Peyer's patch (tissue), 4 donors: Measurements from ENCODE around the gene RTP5.

ENCODE experiments used
- POLR2A ChIP-seq, 2 donors: fragments of 450-650 bp; IDR thresholded peaks; one replicate each; pipeline ENCODE4 v1.5.1; 2017; ENCODE audit warnings: antibody characterized with exemption in 2 of 2, mild to moderate bottlenecking in 2 of 2, moderate library complexity in 2 of 2
- TF ChIP-seq, protein P1 (sequence below), 6 experiments: fragments of 450-650 bp in 4 of 6; fragments of 200-600 bp in 2 of 6; sonication (generic) in 1 of 6; IDR thresholded peaks; one replicate each; pipeline ENCODE4 v1.5.1; 2017 to 2019; ENCODE audit warnings: antibody characterized with exemption in 6 of 6, mild to moderate bottlenecking in 3 of 6, moderate library complexity in 1 of 6

DNA sequence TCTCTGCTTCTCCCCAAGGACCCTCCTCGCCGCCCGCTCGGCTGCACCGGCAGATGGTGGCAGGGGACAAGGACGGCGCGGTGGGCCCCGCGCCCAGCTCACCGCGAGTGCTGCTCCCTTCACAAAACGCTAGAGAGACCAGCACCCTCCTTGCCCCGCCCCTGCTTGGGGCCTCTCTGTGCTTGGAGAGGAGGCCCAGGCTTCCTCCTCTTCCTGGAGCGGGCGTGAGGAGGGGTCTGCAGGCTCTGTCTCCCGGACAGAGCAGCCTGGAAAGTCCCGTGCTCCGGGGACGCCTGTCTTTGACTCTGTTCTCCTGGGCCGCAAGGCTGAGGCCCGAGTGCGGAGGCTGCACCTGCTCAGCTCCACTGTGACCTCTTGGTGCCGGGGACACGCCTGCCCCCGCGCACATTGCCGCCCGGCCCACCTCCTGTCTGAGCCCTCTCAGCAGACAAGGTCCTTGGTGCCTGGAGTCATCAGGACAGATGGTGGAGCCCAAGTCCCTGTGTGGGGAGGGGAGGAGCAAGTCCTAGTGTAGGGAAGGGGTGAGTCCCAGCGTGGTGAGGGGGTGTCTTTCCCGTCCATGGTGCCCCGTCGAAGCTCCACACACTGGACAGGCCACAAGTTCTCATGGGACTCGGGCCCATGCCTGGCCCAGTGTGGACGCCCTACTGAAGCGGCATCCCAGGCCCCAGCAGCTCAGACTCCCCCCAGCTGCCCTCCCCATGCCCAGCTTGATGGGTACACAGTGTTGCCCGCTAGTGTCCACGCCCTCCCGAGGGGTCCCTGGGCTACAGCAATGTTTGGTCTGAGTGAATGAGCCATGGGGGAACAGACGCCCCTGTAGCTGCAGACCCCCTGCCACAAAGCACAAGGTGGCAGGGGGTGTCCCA lies 33.8 kb downstream of the RTP5 start:
- TF ChIP-seq, protein P1, sequence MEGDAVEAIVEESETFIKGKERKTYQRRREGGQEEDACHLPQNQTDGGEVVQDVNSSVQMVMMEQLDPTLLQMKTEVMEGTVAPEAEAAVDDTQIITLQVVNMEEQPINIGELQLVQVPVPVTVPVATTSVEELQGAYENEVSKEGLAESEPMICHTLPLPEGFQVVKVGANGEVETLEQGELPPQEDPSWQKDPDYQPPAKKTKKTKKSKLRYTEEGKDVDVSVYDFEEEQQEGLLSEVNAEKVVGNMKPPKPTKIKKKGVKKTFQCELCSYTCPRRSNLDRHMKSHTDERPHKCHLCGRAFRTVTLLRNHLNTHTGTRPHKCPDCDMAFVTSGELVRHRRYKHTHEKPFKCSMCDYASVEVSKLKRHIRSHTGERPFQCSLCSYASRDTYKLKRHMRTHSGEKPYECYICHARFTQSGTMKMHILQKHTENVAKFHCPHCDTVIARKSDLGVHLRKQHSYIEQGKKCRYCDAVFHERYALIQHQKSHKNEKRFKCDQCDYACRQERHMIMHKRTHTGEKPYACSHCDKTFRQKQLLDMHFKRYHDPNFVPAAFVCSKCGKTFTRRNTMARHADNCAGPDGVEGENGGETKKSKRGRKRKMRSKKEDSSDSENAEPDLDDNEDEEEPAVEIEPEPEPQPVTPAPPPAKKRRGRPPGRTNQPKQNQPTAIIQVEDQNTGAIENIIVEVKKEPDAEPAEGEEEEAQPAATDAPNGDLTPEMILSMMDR (IDR thresholded peaks at IDR 0.05): no peak
- no peak for TF ChIP-seq POLR2A (IDR thresholded peaks at IDR 0.05)
